DND-41 (cell line): Measurements from ENCODE around the gene IFI27L2.

ENCODE experiments used
- ATAC-seq: fragments of 200-7000 bp; cut with Tn5 transposase; 3 replicates; pipeline ENCODE4 v1.9.1; 2021; ENCODE audit warnings: low read depth; ENCODE audit not compliant: insufficient read depth
- DNase-seq: peaks from one replicate; pipeline ENCODE4 v3.0.0-alpha.2; 2020
- H2AFZ ChIP-seq: 2 replicates; pipeline ENCODE4 v1.6.0; 2012; ENCODE audit warnings: low read depth, low read length
- H3K27ac ChIP-seq: 2 replicates; pipeline ENCODE4 v1.5.1; 2012; ENCODE audit warnings: low read length, inconsistent platforms
- H3K27me3 ChIP-seq: fragments of 200-600 bp; sonication (generic); 2 replicates; pipeline ENCODE4 v1.6.0; 2012; ENCODE audit warnings: low read length, mild to moderate bottlenecking, inconsistent platforms; ENCODE audit not compliant: insufficient read depth, poor library complexity
- H3K36me3 ChIP-seq: 2 replicates; pipeline ENCODE4 v1.5.1; 2012; ENCODE audit warnings: low read length, inconsistent platforms; ENCODE audit not compliant: insufficient read depth
- H3K4me1 ChIP-seq: 2 replicates; pipeline ENCODE4 v1.5.1; 2012; ENCODE audit warnings: mild to moderate bottlenecking, low read length; ENCODE audit not compliant: insufficient read depth
- H3K4me2 ChIP-seq: 2 replicates; pipeline ENCODE4 v1.6.0; 2012; ENCODE audit warnings: mild to moderate bottlenecking, moderate library complexity, low read length, inconsistent platforms; ENCODE audit not compliant: insufficient read depth
- H3K4me3 ChIP-seq, 2 experiments: fragments of 200-600 bp in 1 of 2; shearing (Covaris generic) in 1 of 2; 2 replicates each; pipeline ENCODE4 v1.5.1; 2012 to 2016; ENCODE audit warnings: inconsistent platforms in 2 of 2, low read length in 2 of 2, mild to moderate bottlenecking in 2 of 2, low read depth in 1 of 2, moderate library complexity in 1 of 2
- H3K79me2 ChIP-seq: 2 replicates; pipeline ENCODE4 v1.6.0; 2012; ENCODE audit warnings: low read length, inconsistent platforms; ENCODE audit not compliant: insufficient read depth
- H3K9ac ChIP-seq: 2 replicates; pipeline ENCODE4 v1.6.0; 2012; ENCODE audit warnings: low read depth, mild to moderate bottlenecking, inconsistent platforms, low read length, moderate library complexity
- H3K9me3 ChIP-seq: 2 replicates; pipeline ENCODE4 v1.5.1; 2012; ENCODE audit warnings: low read length, moderate library complexity, mild to moderate bottlenecking, inconsistent platforms; ENCODE audit not compliant: insufficient read depth, severe bottlenecking
- H4K20me1 ChIP-seq: 2 replicates; pipeline ENCODE4 v1.6.0; 2012; ENCODE audit warnings: low read length; ENCODE audit not compliant: insufficient read depth
- CTCF ChIP-seq: IDR thresholded peaks from 2 replicates; pipeline ENCODE4 v1.5.1; 2012; ENCODE audit warnings: borderline replicate concordance, low read length, moderate library complexity, mild to moderate bottlenecking; ENCODE audit not compliant: poor library complexity, severe bottlenecking; ENCODE audit errors: extremely low read depth
- EZH2 ChIP-seq: IDR thresholded peaks from 3 replicates; pipeline ENCODE4 v1.6.1; 2012; ENCODE audit warnings: borderline replicate concordance, low read depth, mild to moderate bottlenecking, moderate library complexity, low read length, inconsistent platforms; ENCODE audit not compliant: severe bottlenecking

IFI27L2 gene

GRCh38 chr14:94161981-94162380, 32.6 kb upstream of the IFI27L2 start:
- no peaks in the 10 kb centered on the region for H3K9me3 ChIP-seq
- ATAC-seq = 0 out of 3 replicates have a peak, but pooled peaks have one; percentile 29
- peaks cover 15% of the 10 kb centered on the region for H3K27me3 ChIP-seq
- H3K79me2 ChIP-seq = no peaks in the 10 kb centered on the region
- H3K4me1 ChIP-seq = peaks cover 6% of the 10 kb centered on the region; the same call in 1 of the 2 replicates
- no peak for DNase-seq
- no peak overlapping the region for H3K4me2 ChIP-seq
- H3K27ac ChIP-seq = no peak overlapping the region
- no peaks in the 10 kb centered on the region for H4K20me1 ChIP-seq
- H2AFZ ChIP-seq = no peak overlapping the region
- no peak overlapping the region for H3K4me3 ChIP-seq
- H3K9ac ChIP-seq = no peak overlapping the region
- no peak for TF ChIP-seq CTCF
- TF ChIP-seq EZH2 = no peak
- H3K36me3 ChIP-seq = no peaks in the 10 kb centered on the region

GRCh38 chr14:94161058-94161457, 31.7 kb upstream of the IFI27L2 start:
- no peak overlapping the region for H3K4me3 ChIP-seq
- peaks cover 6% of the 10 kb centered on the region; the same call in 1 of the 2 replicates for H3K4me1 ChIP-seq
- ATAC-seq = no peak
- no peaks in the 10 kb centered on the region for H3K9me3 ChIP-seq
- no peaks in the 10 kb centered on the region for H3K36me3 ChIP-seq
- no peak for DNase-seq
- no peak overlapping the region for H3K27ac ChIP-seq
- peaks cover 15% of the 10 kb centered on the region for H3K27me3 ChIP-seq
- H2AFZ ChIP-seq = no peak overlapping the region
- no peaks in the 10 kb centered on the region for H3K79me2 ChIP-seq
- no peaks in the 10 kb centered on the region for H4K20me1 ChIP-seq
- H3K4me2 ChIP-seq = no peak overlapping the region
- no peak overlapping the region for H3K9ac ChIP-seq
- TF ChIP-seq CTCF = no peak
- no peak for TF ChIP-seq EZH2

GRCh38 chr14:94158239-94158883, 29.0 kb upstream of the IFI27L2 start:
- peaks cover 6% of the 10 kb centered on the region; the same call in 1 of the 2 replicates for H3K4me1 ChIP-seq
- ATAC-seq (peak; percentile 67), DNase-seq (no peak)
- H3K27ac ChIP-seq = no peak overlapping the region
- no peaks in the 10 kb centered on the region for H3K79me2 ChIP-seq
- peaks cover 12% of the 10 kb centered on the region for H3K27me3 ChIP-seq
- H3K36me3 ChIP-seq = no peaks in the 10 kb centered on the region
- H2AFZ ChIP-seq = no peak overlapping the region
- no peak for TF ChIP-seq EZH2
- no peak for TF ChIP-seq CTCF
- no peak overlapping the region for H3K4me3 ChIP-seq
- H3K9ac ChIP-seq = no peak overlapping the region
- no peak overlapping the region for H3K4me2 ChIP-seq
- no peaks in the 10 kb centered on the region for H3K9me3 ChIP-seq
- H4K20me1 ChIP-seq = no peaks in the 10 kb centered on the region
